GM19324 (cell line): ENCODE results near the gene STIMATE.

Experiments
- ATAC-seq: cut with Tn5 transposase; IDR thresholded peaks from one replicate; pipeline ENCODE4 v1.9.1; 2021; ENCODE audit warnings: mild to moderate bottlenecking, moderate library complexity; ENCODE audit not compliant: unreplicated experiment, low FRiP score

STIMATE gene

DNA sequence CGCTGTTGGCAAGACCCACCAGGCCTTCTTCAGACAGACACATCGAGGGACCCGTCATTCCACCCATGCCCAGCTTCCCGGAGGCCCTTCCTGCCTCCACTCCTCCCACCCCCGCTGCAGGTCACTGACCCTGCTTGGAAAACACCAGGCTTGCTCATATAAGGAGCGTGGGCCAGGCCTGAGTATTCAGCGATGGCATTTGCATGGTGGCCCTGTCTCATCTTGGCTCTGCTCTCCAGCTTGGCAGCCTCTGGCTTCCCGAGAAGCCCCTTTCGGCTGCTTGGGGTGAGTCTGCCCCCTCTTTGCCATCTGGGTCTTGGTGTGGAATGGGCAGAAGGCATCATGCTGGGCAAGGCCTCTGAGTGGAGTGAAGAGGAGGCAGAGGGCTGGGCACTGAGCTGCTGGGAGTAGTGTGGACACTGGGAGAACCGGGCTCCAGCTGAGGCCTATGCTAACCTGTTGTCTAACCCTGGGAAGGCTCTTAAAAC lies 102.7 kb downstream of the STIMATE start, which contains the start of gene ITIH3:
TSS of gene ITIH3 (plus strand) at position 185 of the 488 bp plus-strand sequence. CDS start at position 193, 8 bp downstream.
- ATAC-seq: no peak

DNA sequence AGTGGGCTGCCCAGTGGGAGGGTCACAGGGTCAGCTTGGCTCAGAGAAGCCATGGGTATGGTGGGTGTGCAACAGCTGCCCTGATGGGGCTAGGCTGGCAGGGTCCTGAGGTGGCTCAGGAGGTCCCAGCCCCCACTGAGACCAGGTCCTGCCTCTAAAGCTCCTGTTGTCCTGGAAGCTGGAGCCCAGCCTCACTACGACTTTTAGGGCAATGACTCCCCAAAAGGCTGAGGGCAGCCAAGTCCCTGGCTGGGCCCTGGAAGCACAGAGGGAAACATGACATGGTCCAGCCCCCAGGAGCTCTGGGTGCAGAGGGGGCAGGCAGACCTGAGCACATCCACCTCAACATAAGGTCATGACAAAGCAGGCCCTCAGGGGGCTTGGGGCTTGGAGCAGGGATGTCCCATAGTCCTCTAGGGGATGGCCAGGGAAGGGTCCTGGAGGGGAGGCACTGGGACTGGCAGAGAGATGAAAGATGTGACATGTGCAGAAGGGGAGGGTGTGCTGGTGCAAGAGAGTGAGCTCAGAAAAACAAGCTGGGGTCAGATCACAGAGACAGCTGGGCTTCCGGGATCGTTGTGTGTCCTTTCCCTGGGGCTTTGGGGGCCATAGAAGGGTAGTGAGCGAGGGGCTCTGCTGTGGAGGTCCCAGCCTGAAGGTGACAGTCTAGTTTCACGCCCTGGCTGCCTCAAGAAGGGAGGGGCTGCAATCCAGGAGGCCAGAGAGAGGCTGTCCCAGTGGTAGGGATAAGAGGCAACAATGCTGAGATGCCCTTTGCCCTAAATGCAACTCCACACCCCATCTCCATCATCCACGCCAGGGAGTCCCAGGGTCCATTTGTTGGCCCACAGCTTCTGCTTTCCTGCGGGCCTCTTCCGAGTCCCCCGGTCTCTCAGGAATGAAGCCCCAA lies 103.4 kb downstream of the STIMATE start:
- no peak for ATAC-seq

DNA sequence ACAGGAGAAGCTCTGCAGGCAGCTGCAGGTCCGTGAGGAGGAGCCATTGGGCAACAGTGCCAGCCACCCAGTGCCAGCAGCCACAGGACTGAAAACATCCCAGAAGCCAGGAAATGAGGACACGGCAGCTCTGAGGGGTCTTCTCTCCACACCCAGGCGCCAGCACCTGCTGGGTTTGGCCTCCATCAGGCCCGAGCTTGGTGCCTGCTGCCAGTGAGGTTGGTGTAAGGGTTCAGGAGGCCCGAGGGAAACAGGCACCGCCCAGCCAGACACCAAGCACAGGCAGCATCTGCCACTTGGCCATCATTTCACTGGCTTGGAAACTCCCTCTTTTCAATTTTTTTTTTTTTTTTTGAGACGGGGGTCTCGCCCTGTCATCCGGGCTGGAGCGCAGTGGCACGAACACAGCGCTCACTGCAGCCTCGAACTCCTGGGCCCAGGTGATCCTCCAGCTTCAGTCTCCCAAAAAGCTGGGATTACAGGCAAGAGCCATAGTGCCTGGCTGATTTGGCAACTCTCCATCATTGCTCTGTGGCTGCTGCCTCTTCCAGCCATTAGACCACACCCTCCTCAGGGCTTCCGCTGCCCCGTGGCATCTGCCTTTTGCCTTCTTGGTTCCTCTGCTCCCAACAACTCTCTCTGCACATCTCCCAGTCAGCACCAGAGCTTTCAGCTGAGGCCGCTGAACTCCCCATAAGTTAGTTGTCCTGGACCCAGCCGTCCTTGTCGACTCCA lies 104.2 kb downstream of the STIMATE start:
- ATAC-seq: no peak

DNA sequence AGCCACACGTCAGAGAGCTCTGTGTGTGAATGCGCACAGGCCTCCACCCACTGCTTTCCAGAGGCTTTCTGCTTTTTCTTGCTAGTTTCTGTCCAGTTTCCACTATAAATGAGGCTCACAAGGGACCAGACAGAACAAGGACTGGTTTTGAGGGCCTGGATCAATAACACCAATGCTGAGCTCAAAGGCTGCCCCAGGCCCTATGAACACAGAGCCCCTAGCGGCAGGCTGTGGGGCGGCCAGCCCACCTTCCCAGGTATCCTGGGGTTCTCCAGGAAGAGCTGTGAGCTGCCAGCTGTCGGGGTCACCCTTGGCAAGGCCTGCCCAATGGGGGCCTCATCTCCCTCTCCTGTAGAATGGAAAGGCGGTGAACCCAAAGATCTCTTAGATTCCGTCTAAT lies 104.9 kb downstream of the STIMATE start:
- no peak for ATAC-seq

DNA sequence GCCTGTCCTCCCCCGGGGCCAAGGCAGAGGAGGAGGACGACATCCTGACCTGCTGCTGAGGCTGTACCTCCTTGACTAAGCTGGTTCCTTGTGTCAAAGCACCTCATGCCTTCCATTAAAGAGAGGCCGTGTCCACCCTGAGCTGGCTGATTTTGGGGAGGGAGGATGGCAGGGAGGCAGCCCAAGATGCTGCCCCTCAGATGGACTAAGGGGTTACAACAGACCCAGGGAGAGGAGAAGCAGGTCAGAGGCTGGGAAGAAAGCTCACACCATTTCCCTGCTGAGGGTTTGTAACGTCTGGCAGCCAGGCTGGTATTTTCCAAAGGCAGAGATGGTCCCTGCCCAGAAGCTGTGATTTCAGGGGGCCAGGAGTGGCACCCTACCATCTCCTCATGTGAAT lies 105.4 kb downstream of the STIMATE start:
- ATAC-seq: no peak

DNA sequence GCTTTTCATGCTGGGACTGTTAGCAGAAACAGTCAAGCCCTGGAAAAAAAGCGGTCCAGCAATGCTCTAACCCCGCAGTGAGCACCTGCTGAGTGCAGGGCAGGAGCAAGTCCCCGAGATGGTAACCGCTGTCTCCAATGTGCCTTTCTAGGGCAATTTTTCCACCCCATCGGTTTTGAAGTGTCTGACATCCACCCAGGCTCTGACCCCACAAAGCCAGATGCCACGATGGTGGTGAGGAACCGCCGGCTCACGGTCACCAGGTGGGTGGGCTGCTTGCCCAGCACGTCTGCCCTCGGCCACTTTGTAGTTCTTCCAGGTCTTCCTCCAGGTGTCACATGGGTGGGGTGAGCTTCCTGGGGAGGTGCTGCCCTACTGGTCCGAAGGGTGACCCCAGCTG lies 106.0 kb downstream of the STIMATE start:
- ATAC-seq: no peak

DNA sequence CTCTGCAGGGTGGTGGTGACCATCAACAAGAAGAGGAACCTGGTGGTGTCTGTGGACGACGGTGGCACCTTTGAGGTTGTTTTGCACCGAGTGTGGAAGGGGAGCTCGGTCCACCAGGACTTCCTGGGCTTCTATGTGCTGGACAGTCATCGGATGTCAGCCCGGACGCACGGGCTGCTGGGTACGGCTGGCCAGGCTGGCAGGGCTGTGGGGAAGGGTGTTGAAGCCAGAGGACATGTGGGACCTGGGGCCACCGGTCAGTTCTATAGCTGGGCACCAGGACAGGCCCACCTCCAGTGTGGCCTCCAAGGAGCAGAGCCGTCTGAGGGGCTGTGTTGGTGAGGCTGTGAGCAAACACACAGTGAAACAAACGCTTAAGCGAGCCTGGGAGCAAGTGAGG lies 106.6 kb downstream of the STIMATE start:
- ATAC-seq: no peak

DNA sequence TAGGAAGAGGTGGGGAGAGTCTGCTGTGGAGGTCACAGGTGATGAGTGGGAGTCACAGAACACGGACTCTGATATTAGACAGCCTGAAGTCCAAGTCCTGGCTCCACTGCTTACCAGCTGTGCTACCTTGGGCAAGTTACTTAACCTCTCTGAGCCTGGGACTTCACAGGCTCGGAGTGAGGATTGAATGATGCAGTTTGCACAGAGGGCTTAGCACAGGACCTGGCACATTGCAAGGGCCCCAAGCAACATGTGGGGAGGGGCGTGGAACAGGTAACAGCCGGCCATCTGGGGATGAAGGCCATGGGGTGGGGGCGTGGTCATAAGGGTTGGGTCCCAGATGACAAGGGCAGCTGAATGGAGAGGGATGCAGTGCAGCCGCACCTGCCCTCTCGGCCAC lies 107.0 kb downstream of the STIMATE start:
- ATAC-seq: no peak

DNA sequence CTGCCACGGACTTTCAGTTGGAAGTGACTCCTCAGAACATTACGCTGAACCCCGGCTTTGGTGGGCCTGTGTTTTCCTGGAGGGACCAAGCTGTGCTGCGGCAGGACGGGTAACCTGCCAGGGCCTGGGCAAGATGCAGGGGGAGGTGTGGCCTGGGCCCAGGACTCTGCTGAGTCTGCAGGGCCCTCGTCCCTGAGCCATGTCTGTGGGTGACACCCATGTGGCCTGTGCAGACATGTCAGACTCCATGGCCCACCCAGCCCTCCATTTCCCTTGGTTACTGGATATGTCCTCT lies 107.7 kb downstream of the STIMATE start:
- ATAC-seq: no peak

DNA sequence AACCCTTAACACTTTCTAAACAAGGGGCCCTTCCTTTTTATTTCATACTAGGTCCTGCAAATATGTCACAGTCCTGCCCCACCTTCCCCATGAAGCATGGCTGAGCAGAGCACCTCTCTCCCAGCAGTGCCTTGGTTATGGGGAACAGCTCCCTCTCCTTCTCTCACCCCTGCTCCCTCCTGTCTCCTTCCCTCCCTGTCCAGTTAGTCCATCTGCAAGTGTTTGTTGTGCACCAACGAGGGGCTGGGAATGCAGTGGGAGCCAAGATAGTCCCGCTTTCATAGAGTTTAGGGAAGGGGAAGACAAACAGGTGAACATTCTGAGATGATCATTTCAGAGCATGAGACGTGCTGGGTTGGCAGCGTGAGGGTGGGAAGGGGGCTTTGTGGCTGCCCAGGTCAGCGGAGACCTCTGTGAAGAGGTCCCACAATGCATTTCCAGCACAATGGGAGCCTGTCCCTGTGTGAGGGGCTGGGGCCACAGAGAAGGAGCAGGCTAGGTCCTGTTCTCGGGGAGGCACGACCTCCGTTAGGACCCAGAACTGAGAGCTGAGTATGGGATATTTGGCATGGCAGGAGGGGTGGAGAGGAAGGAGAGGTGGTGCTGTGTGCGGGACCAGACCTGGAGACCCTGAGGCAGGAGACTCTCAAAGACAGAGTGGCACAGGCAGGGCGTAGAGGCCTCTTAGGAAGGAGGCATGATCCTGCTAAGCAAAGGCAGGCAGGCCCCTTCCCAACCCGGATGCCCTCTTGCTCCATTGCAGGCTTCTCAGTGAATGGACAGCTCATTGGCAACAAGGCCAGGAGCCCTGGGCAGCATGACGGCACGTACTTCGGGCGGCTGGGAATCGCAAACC lies 108.2 kb downstream of the STIMATE start:
- ATAC-seq: no peak

DNA sequence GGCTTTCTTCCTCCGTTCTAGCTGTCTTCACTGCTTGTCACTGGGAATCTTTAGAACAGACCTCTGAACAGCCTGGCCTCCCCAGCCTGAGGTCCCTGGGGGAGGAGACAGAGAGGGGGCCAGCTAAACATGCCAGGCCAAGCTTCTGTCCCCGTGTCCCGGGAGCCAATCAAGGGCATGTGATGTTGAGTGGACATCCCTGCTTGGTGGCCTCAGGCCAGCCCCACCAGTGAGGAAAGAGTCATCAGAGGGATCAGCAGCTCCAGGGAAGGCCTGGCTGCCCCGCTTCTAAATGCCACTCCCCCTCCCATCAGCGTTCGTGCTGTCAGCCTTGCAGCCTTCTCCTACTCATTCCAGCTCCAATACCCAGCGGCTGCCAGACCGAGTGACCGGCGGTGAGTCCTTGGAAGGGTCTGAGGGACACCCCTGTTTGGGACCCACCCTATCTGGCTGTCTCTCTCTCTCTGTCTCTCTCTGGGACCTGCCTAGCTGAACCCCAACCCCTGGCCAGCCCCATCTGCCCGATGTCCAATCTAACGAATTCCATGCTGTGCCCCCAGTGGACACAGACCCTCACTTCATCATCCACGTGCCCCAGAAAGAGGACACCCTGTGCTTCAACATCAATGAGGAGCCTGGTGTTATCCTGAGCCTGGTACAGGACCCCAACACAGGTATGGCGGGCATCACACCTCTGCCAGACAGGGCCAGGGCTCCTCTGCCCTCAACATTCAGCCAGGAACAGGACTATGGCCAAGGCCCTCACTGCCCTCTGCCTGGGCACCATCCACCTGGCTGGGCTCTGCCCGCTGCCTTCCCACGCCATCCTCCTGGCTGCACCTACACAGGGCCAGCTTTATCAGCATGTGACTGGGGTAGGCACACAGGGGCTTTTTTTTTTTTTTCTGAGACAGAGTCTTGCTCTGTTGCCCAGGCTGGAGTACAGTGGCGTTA lies 109.4 kb downstream of the STIMATE start:
- no peak for ATAC-seq

DNA sequence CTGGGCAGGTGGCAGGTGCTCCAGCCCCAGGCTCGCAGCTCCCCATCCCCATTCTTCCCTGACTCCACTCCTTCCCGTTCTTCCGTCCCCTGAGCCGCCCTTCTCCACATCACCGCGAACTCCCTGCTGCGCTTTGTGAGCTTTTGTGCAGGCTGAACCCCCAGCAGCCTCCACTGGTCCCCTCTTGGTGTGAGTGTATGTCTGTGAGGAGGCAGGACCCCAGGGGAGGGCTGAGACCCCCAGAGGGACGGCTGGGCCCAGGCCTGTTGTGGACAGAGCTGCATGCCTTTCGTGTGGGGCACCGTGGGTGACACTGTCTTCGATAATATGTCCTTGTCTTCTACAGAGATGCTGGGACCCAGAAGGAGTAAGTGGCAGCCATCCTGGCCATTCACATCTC lies 110.1 kb downstream of the STIMATE start:
- ATAC-seq: no peak
